Measurements from ENCODE around the gene MIEF1.

MIEF1 gene

GRCh38 chr22:39502109-39502788 lies at the start of gene MIEF1:
TSS of gene MIEF1 (plus strand) at chr22:39502290. CDS start at chr22:39511295, 9,005 bp downstream.
- peak; percentile 98 for DNase-seq

GRCh38 chr22:39452740-39453040 lies 49.4 kb upstream of the MIEF1 start:
- no peak for DNase-seq

- no peak for DNase-seq
Observed at GRCh38 chr22:39453765-39454378, 48.2 kb upstream of the MIEF1 start.

GRCh38 chr22:39454385-39454871 lies 47.7 kb upstream of the MIEF1 start:
- no peak for DNase-seq

GRCh38 chr22:39456522-39457197 lies 45.4 kb upstream of the MIEF1 start, which contains the start of gene MGAT3:
TSS of gene MGAT3 (plus strand) at chr22:39457012. CDS start at chr22:39487348, 30,336 bp downstream.
- no peak for DNase-seq

GRCh38 chr22:39457198-39457555 lies 44.9 kb upstream of the MIEF1 start:
- no peak for DNase-seq

GRCh38 chr22:39457556-39458443 lies 44.3 kb upstream of the MIEF1 start:
- no peak for DNase-seq

GRCh38 chr22:39458444-39459083 lies 43.5 kb upstream of the MIEF1 start:
- no peak for DNase-seq

- no peak for DNase-seq
Observed at GRCh38 chr22:39459681-39460080, 42.4 kb upstream of the MIEF1 start.

- DNase-seq = no peak
Observed at GRCh38 chr22:39462443-39463221, 39.5 kb upstream of the MIEF1 start.

- DNase-seq = no peak
Observed at GRCh38 chr22:39463277-39463676, 38.8 kb upstream of the MIEF1 start.

GRCh38 chr22:39463931-39464390 lies 38.1 kb upstream of the MIEF1 start:
- DNase-seq = no peak

- DNase-seq = no peak
Observed at GRCh38 chr22:39466228-39467006, 35.7 kb upstream of the MIEF1 start.

- no peak for DNase-seq
Observed at GRCh38 chr22:39467390-39467895, 34.6 kb upstream of the MIEF1 start.

- DNase-seq = no peak
Observed at GRCh38 chr22:39468487-39469325, 33.4 kb upstream of the MIEF1 start.

GRCh38 chr22:39469326-39469680 lies 32.8 kb upstream of the MIEF1 start:
- DNase-seq = no peak

GRCh38 chr22:39469681-39470450 lies 32.2 kb upstream of the MIEF1 start:
- no peak for DNase-seq

- no peak for DNase-seq
Observed at GRCh38 chr22:39470451-39471291, 31.4 kb upstream of the MIEF1 start.
